HL-60/S4 (cell line): ENCODE measurements around the gene GABRA6.
"Not testable (repeated sequence)": the region's sequence is repeated elsewhere in the genome, so short reads cannot be mapped to it uniquely, and the experiment has no call there.

Experiments
- in situ Hi-C: fragments of 300-500 bp; cut with MboI; formaldehyde crosslinking; loops from 2 replicates; pipeline ENCODE4 v1.14.3; 2022; ENCODE audit warnings: low sequenced_read_pairs

The GABRA6 gene

DNA sequence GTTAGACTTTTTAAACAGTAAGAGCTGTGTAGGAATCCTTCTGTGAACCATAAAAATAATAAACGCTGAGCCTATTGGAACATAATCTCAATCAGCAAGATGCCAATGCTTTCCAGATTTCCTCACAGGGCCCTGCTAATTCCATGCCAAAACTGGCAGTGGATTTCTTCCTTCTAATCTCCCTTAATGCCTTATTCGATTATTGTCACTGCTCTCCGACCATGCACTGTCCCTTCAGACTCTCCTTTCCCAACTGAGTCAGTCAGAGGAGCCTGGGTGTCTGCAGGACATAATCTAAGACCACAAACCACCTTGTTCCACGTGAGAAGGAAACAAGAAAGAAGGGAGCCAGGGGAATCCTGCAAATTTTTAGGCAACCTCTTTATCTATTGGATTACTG lies at the start of gene GABRA6:
Gene GABRA6 (plus strand): TSS at position 261 of the 400 bp plus-strand sequence. CDS start 269 bp downstream, outside the sequence.
- in situ Hi-C loops = no loop called here

- in situ Hi-C loops = no loop called here
Observed at GRCh38 chr5:161637591-161637990, 47.9 kb upstream of the GABRA6 start.

- in situ Hi-C loops = no loop called here
Observed at GRCh38 chr5:161641444-161641843, 44.1 kb upstream of the GABRA6 start.

- in situ Hi-C loops = no loop called here
Observed at GRCh38 chr5:161645264-161645663, 40.3 kb upstream of the GABRA6 start.

DNA sequence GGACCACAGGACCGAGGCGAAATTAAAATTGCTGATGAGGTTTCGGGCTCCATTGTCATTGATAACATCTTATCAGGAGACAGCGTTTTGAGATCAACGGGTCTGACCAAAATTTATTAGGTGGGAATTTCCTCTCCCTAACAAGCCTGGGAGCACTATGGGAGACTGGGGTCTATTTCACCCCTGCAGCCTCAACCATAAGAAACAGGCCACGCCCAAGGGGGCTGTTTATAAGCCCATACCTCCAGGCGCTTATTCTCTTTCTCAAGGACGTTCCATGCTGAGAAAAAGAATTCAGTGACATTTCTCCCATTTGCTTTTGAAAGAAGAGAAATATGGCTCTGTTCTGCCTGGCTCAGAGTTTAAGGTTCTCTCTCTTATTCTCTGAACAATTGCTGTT lies 33.6 kb upstream of the GABRA6 start:
- in situ Hi-C loops = not testable (repeated sequence)

DNA sequence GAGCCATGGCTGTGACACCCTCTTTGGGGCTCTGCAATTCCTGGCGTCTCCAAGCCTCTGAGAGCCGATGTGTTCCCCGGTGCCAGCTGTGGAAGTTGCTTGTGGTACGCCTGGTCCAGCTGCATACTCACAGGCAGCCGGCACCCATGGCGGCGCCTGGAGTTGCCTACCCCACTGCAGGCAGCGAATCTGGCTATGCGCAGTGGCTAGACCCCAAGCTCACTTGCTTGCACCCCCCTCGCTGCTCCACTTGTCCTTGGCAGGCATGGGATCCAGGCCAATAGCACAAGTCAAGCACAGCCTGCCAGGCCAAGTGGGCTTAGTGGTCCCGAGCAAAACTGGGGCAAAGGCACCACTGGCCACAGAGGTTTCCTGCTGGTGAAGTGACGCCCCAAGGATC lies 24.7 kb upstream of the GABRA6 start:
- in situ Hi-C loops = no loop called here

DNA sequence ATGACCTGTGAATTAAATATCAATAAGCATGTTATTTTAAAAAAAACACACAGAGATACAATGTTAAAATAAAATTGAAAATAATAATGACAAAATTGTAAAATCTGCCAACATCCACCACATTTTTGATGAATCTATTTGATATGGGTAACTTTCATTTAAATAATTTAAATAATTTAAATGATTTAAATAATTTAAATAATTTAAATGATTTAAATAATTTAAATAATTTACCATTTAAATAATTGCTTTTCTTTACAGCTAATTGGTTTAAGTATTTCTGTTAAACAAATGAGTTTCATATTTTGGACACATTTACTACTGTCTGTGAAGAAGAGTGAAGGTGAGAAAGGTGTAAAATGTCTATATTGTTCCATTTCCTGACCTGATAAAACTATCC lies 22.1 kb upstream of the GABRA6 start:
- in situ Hi-C loops = no loop called here

GRCh38 chr5:161676103-161676502 lies 9.4 kb upstream of the GABRA6 start:
- in situ Hi-C loops = no loop called here

GRCh38 chr5:161686149-161686548 lies 628 bp downstream of the GABRA6 start:
- in situ Hi-C loops = no loop called here

DNA sequence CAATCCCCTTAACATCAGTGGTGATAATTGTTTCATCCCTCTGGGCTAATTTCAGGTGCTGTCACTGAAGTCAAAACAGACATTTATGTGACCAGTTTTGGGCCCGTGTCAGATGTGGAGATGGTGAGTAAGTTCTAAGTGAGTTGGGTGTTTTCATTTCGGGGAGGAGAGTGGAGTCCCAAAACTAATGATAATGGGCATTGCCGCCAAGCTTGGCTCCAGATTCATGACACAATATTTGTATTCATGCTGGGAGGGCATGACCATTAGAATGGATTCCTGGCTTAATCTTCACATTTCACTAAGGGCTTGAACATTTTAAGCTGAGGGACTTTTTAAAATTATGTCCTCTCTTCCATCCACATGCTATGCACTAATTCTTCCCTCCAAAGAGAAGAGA lies 1.4 kb downstream of the GABRA6 start:
- in situ Hi-C loops = no loop called here

GRCh38 chr5:161687316-161687715 lies 1.8 kb downstream of the GABRA6 start:
- in situ Hi-C loops = no loop called here

- in situ Hi-C loops = no loop called here
Observed at GRCh38 chr5:161691911-161692310, 6.4 kb downstream of the GABRA6 start.

- in situ Hi-C loops = no loop called here
Observed at GRCh38 chr5:161697001-161697400, 11.5 kb downstream of the GABRA6 start.

DNA sequence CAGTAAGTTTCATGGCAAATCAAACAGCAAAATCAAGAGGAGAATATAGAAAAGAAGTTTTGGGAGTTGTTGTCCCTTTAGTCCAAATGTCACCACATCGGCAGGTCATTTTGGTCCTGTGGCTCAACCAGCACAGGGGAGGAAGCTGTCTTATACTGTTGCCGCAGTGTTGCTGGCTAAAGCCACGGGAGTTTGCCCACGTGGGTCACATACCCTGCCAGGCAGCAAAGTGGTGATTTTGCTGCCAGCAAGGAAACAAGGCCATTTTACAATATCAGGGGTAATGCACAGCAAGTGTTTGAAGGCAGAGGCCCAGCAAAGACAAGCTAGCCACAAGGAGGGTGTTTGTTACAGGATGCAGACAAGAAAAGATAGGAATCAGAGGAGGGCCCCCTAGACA lies 14.5 kb downstream of the GABRA6 start:
- in situ Hi-C loops = no loop called here

GRCh38 chr5:161703528-161703927 lies 18.0 kb downstream of the GABRA6 start:
- in situ Hi-C loops = no loop called here

- in situ Hi-C loops = no loop called here
Observed at GRCh38 chr5:161707382-161707781, 21.9 kb downstream of the GABRA6 start.

DNA sequence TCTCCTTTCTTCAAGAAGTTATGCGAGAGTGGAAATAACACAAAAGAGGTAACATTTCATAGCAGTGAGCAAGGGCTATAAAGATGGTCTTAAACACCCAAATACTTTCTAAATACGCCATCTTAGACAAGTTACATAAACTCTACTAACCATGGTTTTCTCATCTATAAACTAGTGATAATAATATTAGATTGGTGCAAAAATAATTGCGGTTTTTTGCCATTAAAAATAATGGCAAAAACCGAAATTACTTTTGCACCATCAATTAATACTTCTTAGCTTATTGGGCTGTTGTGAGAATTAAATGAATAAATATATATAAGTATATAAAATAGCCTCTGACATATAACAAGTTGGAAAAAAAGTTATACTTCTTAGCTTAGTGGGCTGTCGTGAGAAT lies 23.7 kb downstream of the GABRA6 start:
- in situ Hi-C loops = no loop called here

- in situ Hi-C loops = no loop called here
Observed at GRCh38 chr5:161713042-161713441, 27.5 kb downstream of the GABRA6 start.

DNA sequence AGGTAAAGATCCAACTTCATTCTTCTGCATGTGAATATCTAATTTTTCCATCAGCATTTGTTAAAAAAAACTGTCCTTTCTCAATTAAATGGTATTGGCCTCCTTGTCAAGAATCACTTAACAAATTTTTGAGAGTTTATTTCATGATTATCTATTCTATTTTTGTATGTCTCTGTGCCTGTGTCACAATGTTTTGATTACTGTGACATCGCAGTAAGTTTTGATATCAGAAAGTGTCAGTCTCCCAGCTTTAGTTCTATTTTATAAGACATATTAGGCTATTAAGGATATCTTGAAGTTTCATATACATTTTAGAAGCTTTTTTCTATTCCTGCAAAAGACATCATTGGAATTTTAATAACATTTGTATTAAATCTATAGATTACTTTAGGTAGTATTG lies 33.6 kb downstream of the GABRA6 start:
- in situ Hi-C loops = no loop called here

DNA sequence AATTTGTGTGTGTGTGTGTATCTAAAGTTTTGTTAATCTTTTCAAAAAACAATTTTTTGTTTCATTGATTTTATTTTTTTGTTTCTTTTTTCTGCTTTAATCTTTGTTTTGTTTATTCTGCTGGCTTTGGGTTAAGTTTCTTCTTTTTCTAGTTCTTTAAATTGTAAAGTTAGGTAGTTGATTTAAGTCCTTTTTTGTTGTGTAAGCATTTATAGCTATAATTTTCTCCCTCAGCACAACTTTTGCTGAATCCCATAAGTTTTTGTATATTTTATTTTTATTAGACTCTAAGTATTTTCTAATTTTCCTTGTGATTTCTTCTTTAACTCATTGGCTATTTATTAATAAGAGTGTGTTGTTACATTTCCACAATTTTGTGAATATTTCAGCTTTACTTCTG lies 34.9 kb downstream of the GABRA6 start:
- in situ Hi-C loops = no loop called here

DNA sequence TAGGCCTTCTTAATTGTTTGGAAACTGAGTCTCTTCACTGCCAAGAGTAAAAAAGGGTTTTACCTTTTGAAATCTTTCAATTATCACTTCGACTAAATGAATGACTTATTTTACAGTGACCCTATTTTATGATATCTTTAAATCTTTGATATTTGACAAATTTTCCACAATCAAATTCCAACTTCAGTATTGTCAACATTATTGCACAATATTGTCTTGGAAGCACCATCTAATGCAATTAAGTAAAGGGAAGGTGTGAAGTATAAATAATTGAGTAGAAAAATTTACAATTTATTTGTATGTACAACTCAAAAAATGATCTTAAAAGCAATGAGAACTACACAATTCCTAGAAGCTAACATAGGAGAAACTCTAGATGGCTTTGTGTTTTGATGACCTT lies 49.2 kb downstream of the GABRA6 start:
- in situ Hi-C loops = no loop called here

- in situ Hi-C loops = no loop called here
Observed at GRCh38 chr5:161740433-161740832, 54.9 kb downstream of the GABRA6 start.

DNA sequence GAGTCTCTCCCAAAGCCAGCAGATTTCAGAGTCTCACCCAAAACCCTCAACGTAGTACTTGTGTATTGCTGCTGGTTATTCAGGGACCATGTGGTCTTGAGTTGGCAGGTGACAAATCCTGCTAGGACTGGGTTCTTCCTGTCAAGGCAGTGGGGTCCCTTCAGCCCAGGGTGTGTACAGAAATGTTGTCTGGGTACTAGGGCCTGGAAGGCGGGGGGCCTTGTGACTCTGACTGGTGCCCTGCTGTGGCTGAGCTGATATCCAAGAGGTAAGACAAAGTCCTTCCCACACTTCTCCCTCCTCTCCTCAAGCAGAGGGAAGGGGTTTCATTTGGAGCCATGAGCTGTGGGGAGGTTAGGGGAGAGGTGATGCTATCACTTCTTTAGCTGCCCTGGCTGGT lies 58.8 kb downstream of the GABRA6 start:
- in situ Hi-C loops = no loop called here

DNA sequence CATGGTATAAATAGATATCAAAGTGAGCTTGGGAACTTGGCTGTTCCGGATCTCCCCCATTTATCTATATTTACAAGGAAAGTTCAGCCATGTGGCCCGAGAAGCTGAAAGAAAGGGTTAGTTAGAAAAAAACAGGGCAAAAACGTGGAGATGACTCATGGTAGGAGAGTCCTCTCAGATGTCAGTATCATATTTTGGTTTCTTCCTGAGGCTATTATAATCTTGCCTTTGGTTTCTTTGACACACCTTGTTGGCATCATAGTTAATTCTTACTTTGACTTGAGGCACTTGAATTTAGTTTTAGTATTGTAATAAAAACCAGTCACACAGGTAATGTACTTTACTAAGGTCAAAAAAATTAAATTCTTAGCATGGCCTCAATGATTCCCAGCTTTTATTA lies 59.9 kb downstream of the GABRA6 start:
- in situ Hi-C loops = no loop called here
